Suprapubic skin (tissue), 4 donors: ENCODE results near the gene TOLLIP.
"Not testable (repeated sequence)": the region's sequence is repeated elsewhere in the genome, so short reads cannot be mapped to it uniquely, and the experiment has no call there.

ENCODE experiments used
- CTCF ChIP-seq, 2 donors: fragments of 200-600 bp in 1 of 2; fragments of 450-650 bp in 1 of 2; sonication (generic) in 1 of 2; IDR thresholded peaks; one replicate each; pipeline ENCODE4 v1.5.1; 2016 to 2019; ENCODE audit warnings: antibody characterized with exemption in 2 of 2, mild to moderate bottlenecking in 1 of 2, moderate library complexity in 1 of 2
- POLR2A ChIP-seq, 2 donors: fragments of 450-650 bp; IDR thresholded peaks; one replicate each; pipeline ENCODE4 v1.6.1; 2017; ENCODE audit warnings: antibody characterized with exemption in 2 of 2, mild to moderate bottlenecking in 2 of 2, moderate library complexity in 2 of 2
- POLR2AphosphoS5 ChIP-seq, 3 donors: sonication (generic); formaldehyde crosslinking; IDR thresholded peaks; one replicate each; pipeline ENCODE4 v1.6.1; 2017; ENCODE audit warnings: antibody characterized with exemption in 3 of 3

GRCh38 chr11:1248951-1249350 lies 60.5 kb downstream of the TOLLIP start:
- not testable (repeated sequence) for TF ChIP-seq CTCF, POLR2A, POLR2AphosphoS5 (IDR thresholded peaks at IDR 0.05)
